GM19395 (cell line): ENCODE data around the gene ZBTB33.
A peak's percentile ranks its signal among the peaks of the same experiment; 100 is the strongest.

Source experiments
- ATAC-seq: cut with Tn5 transposase; IDR thresholded peaks from one replicate; pipeline ENCODE4 v1.9.1; 2021; ENCODE audit warnings: mild to moderate bottlenecking, moderate library complexity; ENCODE audit not compliant: unreplicated experiment

ZBTB33 gene

DNA sequence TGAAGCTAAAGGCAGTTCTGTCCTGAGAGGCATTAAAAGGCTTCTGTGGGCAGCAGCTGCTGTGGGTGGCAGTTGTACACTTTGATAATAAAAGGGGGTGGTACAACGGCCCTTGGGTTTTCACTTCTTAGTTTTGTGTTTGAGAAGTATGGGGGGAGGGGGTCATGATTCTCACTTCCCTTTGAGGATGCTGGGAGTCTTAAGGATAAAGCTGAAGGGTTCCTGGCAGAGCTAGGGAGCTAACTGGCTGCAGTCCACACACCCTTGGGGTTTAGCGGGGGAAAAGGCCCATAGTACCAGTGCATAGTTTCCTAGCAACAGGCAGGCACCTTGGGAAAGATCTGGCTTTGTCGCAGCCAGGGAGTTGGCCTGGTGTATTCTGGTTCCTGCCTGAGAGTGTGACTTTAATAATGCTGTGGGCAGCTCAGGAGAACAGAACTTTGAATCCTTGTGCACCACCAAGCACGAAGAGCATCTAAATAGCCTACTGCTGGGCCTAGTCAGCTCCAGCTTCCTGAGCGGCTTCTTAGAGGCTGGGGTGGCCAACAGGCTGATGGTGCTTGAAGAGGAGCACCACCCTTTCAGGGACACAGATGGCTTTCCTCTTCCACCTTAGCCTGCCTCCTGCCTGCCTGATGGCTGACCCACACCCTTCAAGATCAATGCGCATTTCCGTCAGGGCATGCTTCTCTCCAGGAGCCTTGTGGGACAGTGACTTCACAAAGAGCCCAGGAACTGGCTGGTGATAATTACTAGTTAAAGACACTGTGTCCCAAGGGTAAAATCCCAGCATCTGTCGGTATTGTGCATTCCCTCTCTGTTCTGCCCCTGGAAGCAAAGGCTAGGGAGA, 12.5 kb downstream of the ZBTB33 start:
- ATAC-seq = peak; percentile 64

DNA sequence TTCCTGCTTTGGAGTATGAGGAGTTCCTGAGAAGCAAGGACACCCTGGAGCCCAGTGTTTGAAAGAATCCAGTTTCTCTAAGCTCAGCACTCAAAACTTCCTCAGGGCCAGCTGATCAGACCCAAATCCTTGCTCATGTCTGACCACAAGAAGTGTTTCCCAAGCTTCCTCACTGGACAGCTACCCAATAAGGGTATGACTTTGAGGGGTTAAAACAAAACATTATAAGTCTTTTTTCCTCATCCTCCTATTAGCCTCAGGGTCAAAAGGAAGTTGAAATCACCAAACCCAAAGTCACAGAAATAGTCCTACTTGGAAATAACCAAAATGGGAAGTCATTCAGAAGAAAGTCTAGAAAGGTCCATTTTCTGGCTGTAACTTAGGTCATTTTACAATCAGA, 13.7 kb downstream of the ZBTB33 start:
- no peak for ATAC-seq

DNA sequence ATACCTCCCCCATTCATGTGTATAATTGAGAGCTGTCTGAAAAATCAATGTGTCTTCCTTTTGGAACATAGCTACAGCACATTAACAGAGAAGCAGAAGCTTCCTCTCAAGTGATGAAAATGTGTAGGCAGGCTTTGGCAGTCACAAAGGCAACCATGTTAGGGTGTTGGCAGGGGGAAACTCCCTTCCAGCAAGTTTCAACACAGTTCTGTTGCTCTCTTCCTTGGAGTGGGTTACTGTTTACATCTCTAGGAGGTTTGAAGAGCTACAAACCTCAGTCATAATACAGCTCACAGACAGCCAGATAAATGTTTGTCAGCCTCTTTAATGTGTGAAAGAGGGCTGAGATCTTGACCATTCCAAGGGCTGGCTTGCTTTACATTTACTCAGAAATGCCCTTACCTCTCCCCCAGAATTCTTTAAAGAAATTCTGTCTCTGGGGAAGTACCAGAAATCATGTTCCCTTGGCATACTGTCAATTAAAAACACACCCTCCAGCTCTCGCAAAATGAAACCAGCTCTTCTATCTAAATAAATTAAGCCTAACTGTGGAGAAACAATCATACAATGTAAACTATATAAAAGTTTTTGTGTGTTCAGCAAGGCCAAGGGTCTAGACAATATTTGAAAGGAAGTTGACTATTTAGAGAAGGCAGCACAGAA, 18.9 kb downstream of the ZBTB33 start:
- no peak for ATAC-seq

DNA sequence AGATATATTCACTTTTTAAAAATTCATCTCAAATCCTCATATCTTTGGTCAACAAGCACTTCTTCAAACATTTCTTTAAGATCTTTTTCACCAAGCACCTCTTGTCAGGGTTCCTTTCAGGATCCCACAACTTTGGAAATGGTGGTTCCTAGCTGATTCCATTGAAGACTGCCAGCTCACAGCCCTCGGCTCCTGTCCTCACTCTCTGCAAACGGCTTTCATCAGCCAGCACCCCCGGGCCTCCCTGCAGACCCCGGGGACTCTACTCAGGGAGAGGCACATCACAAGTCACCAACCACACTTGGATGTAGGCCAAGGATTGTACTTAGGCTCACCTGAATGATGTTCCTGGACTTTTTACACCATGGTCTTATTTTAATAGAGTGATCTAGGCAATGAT, 20.0 kb downstream of the ZBTB33 start:
- ATAC-seq = no peak

DNA sequence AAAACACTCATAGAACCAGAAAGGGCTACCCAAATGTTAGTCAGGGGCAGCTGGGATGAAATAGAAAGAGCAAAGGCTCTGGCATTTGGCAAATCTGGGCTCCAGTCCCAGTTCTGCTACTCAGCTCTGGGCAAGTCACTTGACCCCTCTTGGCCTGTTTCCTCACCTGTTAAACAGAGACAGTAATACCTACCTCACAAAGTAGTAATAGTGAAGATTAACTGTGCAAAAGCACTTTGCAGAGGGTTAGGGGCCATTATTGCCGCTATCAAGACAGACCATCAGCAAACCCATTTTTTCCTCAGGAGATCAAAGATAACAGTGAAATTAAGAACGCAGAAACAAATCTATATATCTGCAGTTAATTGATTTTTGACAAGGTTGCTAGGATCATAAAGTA, 20.6 kb downstream of the ZBTB33 start:
- ATAC-seq = no peak

DNA sequence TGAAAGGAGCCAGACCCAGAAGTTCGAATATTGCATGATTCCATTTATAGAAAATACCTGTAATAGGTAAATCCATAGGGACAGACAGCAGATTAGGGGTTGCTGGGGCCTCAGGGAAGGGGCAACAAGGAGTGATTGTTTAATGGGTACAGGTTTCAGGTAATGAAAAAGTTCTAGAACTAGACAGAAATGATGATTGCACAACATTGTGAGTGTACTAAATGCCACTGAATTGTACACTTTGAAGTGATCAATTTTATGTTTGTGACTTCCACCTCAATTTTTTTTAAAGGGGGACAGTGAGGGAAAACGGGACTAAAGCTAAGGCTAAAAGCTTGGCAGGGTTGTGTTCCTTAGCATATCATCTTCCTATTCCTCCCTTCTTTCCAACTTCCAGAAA, 23.5 kb downstream of the ZBTB33 start:
- no peak for ATAC-seq

DNA sequence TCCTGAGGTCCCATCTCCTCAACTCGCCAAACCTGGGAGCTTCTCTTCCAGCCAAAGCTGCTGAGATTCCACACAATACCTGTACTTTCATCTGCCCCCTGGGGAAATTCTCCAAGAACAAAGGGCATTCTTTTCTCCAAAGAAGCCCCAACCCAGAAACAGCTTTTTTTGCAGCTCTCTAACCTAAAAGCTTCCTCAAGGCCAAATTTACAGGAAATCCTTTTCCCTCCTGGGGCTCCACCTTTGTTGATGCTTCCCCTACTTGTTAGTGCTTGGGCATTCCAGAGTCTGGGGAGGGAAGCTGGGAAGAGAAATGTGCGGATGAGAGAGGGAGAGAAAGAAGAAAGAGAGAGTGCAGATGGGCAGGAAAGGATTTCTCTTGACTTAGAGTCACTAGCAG, 24.3 kb downstream of the ZBTB33 start:
- ATAC-seq = no peak

DNA sequence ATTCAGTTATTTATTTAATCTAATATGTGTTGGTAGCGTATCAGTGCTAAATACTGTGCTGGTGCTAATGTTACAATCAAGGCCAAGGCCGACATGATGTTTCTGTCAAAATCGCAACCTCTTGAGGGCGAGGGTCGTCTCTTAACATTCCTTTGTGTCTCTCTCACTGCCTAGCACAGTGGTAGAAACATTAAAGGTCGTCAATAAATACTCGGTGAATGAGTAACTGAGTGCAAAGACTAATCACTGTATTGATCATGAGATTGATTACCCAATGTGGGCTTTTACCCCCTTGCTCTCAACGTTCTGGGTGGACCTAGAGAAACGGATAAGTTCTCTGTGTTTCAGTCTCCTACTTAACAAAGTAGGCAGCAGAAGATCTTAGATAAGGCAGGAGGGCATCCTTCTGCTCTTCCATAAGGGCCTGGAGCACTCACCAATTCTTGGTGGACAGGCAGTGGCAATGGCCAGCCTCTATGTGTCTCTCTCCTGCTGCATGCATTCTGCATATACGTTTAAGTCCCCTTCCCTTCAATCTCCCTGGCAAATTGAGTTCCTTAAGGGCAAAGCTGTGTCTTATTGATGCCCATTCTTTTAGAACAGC, 30.5 kb downstream of the ZBTB33 start:
- ATAC-seq = no peak

DNA sequence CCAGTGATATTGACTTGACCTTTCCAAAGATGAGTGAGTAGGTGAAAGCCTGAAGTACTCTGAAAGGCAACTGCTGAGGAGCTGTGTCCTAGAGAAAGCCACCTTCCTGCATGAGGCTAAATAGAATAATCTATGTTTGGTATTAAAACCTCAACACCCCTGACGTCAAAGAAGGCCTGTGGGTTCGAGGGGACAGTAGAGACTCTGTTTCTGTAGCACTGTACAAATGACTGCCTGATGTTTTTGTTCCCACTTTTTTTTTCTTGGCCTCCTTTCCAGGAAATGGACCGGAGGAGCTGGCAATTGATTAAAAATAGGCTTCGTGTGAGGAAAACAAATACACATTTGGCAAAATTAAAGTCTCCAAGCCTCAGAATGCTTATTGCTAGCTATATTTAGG, 31.1 kb downstream of the ZBTB33 start:
- no peak for ATAC-seq

DNA sequence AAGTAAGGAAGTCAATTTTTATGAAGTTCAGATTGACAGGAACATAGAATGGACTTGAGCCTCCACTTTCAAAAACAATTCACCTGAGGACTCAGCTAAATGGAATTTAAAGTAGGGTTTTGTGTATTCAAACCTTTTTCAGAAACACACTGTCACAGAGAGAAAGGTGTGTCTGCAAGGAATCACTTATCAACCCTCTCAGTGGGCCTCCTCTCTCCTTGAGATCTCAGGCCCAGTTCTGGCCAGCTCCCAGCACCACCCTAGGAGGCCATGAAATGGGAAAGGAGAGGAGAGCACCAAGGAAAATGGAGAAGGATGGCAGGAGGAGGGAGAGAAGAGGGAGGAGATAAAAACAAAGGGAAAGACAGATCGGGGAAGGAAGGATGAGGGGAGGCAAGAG, 32.1 kb downstream of the ZBTB33 start:
- ATAC-seq = no peak

DNA sequence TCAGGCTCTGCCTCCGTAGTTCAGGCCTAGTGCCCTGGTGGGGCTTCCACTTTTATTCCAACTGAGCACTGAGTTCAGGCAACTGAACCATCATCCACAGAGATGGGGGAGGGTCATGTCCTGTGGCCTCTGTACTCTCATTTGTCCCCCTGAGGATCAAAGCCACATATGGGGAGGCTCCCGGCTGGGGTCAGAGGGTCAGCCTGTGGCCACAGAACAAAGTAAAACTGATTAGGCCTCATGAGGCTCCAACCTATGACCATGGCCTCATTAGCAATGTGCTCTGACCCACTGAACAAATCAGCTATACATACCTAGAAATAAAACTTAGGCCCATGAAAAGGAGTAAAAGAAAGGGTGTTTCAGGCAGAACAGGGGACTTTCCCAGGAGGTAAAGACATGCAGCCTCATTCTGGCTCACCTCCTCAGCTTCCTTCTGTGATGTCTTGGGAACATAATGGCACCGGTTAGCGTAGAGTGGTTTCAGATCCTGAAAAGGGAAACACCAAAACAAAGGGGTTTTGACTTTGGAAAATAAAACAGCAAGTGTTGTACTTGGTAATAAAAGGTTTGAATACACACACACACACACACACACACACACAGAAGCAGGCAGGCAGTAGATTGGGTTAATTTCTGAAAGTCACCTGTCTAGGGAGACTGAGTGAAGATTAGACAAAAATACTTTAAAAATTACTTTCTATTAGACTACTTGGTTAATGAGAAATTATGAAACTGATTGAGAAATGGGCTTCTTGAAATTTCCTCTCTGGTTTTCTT, 36.3 kb downstream of the ZBTB33 start:
- ATAC-seq = peak; percentile 36

DNA sequence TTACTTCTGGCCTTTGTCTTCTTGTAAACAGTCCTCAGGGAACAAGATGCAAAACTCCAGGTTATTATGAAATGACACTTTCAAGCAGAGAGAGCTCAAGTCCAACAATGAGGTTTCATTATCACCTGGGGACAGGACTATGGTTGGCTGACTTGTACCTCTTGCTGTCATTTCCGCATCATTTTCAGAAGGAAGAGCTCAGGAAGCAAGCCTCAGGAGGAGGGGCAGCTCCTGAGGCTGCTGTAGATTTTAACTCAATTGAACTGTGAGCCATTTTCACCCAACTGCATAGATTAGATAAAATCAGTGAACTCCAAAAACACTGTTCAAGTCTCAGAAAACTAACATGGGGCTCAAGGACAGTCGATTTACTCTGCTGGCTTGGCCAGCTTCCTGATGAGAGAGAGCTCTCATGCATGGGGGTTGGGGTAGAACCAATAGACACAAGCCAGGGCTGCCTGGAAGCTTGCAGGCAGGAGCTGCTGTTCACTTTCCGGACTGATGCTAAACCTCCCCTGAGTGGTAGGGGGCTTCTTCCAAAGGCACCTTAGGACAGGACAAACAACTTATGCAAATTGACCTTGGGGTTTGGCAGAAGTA, 37.0 kb downstream of the ZBTB33 start:
- ATAC-seq = peak; percentile 79

DNA sequence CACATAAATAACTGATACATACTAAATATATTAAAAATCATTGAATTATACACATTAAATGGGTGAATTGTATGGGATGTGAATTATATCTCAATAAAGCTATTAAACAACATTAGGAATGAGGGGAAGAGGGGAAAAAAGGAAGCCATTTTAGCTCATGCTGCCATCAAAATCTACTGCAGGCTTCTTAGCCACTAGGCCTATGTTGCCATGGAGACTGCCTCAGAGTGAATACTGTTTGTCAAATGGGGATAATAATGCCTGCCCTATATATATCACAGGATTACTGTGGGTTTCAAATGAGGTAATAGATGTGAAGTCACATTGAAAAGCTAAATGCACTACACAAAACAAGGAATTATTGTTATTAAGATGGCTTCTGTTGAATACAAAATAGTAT, 39.5 kb downstream of the ZBTB33 start:
- no peak for ATAC-seq

DNA sequence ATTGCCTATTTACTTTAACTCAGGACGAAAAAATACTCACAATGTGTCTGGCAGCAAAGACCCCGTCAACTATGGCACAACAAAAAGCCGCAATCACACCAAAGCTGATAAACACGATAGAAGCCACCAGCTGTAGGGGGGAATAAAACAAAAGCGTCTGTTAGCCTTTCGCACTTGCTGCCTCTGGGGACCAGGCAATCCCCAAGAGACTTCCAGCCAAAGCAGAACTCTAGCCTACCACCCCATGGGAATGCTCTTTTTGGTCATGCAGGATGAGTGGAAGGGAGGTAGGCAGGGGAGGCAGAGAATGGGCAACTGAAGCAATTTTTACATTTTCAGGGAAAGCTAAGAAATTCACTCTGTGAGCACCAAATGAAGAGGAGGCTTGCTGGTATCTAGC, 40.6 kb downstream of the ZBTB33 start:
- no peak for ATAC-seq

DNA sequence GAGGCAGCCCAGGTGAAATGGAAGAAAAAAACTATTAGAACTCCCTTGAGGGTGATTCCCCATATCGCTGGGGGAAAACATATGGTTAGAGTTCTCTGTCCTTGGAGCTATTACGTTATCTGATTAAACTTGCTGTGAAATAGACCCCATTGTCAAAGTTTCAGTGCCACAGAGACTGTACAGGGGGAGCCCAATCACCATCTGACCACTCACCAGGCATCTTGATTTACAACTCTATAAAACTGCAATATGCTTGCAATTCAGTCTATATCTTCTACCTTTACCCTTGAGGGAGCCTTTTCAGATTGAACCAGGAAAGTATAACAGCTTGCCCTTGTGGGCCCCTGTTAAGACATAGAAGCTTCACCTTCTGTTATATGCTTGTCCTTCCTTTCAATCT, 42.4 kb downstream of the ZBTB33 start:
- ATAC-seq = no peak

DNA sequence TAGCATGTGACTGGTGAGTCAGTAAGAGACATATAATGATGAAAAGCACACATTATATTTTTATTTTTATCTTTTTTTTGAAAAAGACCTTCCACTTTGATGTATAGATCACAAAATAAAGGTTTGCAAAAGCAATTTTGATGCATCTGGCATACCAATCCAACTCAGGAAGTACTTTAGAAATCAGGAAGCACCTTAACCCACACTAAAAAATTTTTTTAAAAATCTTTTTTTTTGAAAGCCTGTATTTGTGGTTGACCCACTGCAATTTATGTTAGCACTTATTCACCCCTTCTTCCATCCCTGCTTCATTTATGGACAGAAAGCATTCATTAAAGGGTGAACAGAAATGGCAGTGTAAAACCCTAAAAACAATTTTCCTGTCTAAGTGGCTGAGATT, 44.0 kb downstream of the ZBTB33 start:
- no peak for ATAC-seq

DNA sequence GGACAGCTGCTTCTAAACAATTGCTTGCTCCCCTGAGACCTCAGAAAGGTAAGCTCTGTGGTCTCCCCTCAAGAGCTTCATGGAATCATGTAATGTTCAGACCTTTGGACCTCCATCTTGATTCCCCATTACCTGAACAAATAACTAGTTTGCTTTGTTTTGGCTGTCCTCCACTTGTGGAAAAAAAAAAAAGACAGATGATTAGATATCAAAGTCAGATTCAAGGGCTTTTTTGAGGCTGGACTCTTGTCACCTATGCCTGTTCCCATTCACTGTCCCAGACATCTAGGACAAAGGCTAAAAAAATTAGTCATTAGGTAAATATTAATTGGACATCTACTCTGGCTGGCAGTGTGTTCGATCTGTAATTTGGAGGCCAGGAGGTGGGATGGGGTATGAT, 47.3 kb downstream of the ZBTB33 start:
- no peak for ATAC-seq

DNA sequence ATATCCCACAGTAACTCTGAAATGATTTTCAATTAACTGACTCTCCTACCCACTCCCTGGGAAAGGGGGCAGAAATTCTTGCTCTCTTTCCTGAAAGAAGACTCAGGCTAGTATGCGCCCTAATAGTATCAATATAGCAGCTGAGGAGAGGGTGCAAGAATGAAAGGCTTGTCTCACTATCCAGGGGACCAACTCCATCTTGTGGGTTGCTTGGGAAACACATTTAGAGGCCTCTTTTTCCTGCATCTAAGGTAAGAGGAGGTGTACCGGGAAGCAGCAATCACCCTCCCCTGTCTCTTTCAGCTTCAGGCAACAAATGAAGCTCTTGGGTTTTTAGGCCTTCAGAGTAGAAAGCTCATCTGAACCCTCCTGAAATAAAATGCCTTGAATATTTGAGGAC, 49.3 kb downstream of the ZBTB33 start:
- ATAC-seq = no peak

DNA sequence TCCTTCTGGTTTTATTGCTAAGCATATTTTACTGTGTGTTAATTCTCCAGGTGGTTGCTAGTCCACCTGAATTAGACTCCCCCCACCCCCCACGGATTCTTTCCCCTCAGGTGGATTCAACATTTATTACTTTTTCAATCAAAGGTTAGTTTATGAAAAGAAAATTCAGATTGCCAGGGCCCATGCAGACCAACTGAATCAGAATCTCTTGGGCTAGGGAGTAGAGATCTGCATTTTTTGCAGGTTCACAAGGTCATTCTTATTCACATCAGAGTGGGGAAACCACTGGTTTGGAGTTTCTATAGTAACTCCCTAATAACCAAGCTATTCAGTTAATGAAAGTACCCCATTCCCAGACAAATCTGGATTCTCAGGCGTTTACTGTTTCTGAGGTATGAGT, 50.9 kb downstream of the ZBTB33 start:
- ATAC-seq = no peak

DNA sequence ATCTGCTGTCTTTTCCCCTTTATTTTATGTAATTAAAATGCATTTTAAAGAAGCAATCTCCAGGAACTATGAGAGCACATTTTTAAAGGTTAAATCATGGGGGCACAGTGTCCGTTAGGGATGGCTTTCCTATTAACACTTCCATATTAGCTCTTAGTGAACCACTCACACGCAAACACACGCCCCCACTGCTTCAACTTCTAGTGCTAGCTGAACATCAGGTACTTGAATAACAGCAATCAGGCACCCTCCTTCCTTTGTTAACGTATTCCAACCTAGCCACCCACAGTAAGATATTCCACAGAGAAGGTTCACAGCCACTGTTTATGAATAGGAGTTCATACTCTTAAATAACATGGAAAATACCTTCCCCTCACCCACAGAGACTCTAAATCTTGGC, 51.3 kb downstream of the ZBTB33 start:
- peak; percentile 12 for ATAC-seq

DNA sequence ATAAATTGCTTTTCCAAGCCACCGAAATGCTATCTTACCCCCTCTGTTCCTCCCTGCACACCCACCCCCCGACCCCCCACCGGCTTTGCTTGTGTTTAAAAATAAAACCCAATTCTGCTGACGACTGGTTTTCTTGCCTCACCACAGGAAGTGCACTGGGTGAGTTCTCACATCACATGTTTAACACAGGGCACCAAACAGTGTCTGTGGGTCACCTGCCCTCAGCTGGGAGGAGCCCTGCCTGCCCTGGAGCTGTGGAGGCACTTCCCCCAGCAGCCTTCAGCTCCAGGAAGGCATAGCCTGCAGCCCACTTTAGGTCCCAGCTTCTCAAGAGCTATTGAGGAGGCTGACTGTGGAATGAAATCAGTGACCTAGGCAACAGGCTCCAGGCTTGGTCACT, 51.8 kb downstream of the ZBTB33 start:
- ATAC-seq = peak; percentile 93
